ENCODE data around the gene TOPAZ1.

The TOPAZ1 gene

GRCh38 chr3:44248152-44248551 is 6.5 kb downstream of the TOPAZ1 start:
- no peak for DNase-seq

GRCh38 chr3:44252332-44252959 is 10.8 kb downstream of the TOPAZ1 start:
- no peak for DNase-seq

- no peak for DNase-seq
Measured at GRCh38 chr3:44259404-44259803, 17.7 kb downstream of the TOPAZ1 start.

- no peak for DNase-seq
Measured at GRCh38 chr3:44264146-44264545, 22.5 kb downstream of the TOPAZ1 start.

GRCh38 chr3:44265815-44266214 is 24.1 kb downstream of the TOPAZ1 start:
- no peak for DNase-seq

- no peak for DNase-seq
Measured at GRCh38 chr3:44272191-44272590, 30.5 kb downstream of the TOPAZ1 start.

- no peak for DNase-seq
Measured at GRCh38 chr3:44277925-44278324, 36.2 kb downstream of the TOPAZ1 start.

- DNase-seq, result no peak
Measured at GRCh38 chr3:44280077-44280476, 38.4 kb downstream of the TOPAZ1 start.

GRCh38 chr3:44280631-44281030 is 38.9 kb downstream of the TOPAZ1 start:
- no peak for DNase-seq

GRCh38 chr3:44284949-44285348 is 43.3 kb downstream of the TOPAZ1 start:
- no peak for DNase-seq

- DNase-seq, result no peak
Measured at GRCh38 chr3:44289882-44290462, 48.3 kb downstream of the TOPAZ1 start.

GRCh38 chr3:44292276-44292675 is 50.6 kb downstream of the TOPAZ1 start:
- no peak for DNase-seq

GRCh38 chr3:44292947-44293346 is 51.3 kb downstream of the TOPAZ1 start:
- no peak for DNase-seq

- DNase-seq, result no peak
Measured at GRCh38 chr3:44297255-44297654, 55.6 kb downstream of the TOPAZ1 start.

GRCh38 chr3:44301746-44302145 is 60.1 kb downstream of the TOPAZ1 start:
- DNase-seq, result no peak

GRCh38 chr3:44309500-44309899 is 67.8 kb downstream of the TOPAZ1 start:
- no peak for DNase-seq

- no peak for DNase-seq
Measured at GRCh38 chr3:44318891-44319311, 77.2 kb downstream of the TOPAZ1 start.

GRCh38 chr3:44321335-44321734 is 79.6 kb downstream of the TOPAZ1 start:
- no peak for DNase-seq

GRCh38 chr3:44323341-44323955 is 81.8 kb downstream of the TOPAZ1 start:
- DNase-seq, result no peak

- no peak for DNase-seq
Measured at GRCh38 chr3:44324584-44324983, 82.9 kb downstream of the TOPAZ1 start.

GRCh38 chr3:44326019-44326418 is 84.3 kb downstream of the TOPAZ1 start:
- no peak for DNase-seq

GRCh38 chr3:44326515-44326914 is 84.8 kb downstream of the TOPAZ1 start:
- no peak for DNase-seq

GRCh38 chr3:44329946-44330345 is 88.3 kb downstream of the TOPAZ1 start:
- no peak for DNase-seq

GRCh38 chr3:44330444-44330843 is 88.8 kb downstream of the TOPAZ1 start:
- DNase-seq, result no peak

GRCh38 chr3:44334326-44334725 is 92.6 kb downstream of the TOPAZ1 start:
- no peak for DNase-seq
